Skin epidermis (tissue), 12 donors: ENCODE measurements around the gene KSR2.
"Not testable (repeated sequence)": the region's sequence is repeated elsewhere in the genome, so short reads cannot be mapped to it uniquely, and the experiment has no call there.

Experiments used
- H3K27ac ChIP-seq, 21 experiments: fragments of 200-600 bp; sonication (generic) in 11 of 21; one replicate each; pipeline ENCODE4 v1.5.0; 2020; ENCODE audit warnings: mild to moderate bottlenecking in 3 of 21, inconsistent platforms in 2 of 21, moderate library complexity in 2 of 21
- H3K4me3 ChIP-seq, 7 experiments: fragments of 200-600 bp; sonication (generic) in 2 of 7; one replicate each; pipeline ENCODE4 v1.5.0; 2020; ENCODE audit warnings: inconsistent platforms in 2 of 7, mild to moderate bottlenecking in 2 of 7, moderate library complexity in 1 of 7

Gene KSR2

GRCh38 chr12:117865505-117865904, 103.3 kb downstream of the KSR2 start:
- H3K4me3 ChIP-seq, result no peak overlapping the region

GRCh38 chr12:117863002-117863709, 105.6 kb downstream of the KSR2 start:
- Histone ChIP-seq H3K4me3 (no peak overlapping the region), H3K27ac (no peak overlapping the region)

More at GRCh38 chr12:117865505-117865904, 103.3 kb downstream of the KSR2 start:
- H3K27ac ChIP-seq, result no peak overlapping the region

GRCh38 chr12:117861691-117862090, 107.1 kb downstream of the KSR2 start:
- Histone ChIP-seq H3K4me3 (no peak overlapping the region), H3K27ac (no peak overlapping the region)

DNA sequence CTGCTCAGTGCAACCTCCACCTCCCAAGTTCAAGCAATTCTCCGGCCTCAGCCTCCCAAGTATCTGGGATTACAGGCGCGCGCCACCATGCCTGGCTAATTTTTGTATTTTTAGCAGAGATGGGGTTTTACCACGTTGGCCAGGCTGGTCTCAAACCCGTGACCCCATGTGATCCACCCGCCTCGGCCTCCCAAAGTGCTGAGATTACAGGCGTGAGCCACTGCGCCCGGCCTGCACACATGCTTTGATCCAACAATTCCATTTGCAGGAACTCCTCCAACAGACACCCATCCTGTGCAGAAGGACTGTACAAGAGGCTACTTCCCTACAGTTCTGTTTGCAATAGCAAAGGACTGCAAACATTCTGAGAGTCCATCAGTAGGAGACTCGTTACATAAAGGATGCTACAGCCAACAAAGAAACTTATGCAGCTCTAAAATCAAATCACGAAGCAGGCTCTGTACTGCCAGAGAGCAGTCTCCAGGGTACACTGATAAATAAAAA, 108.0 kb downstream of the KSR2 start:
- not testable (repeated sequence) for H3K4me3 ChIP-seq, H3K27ac ChIP-seq

GRCh38 chr12:117860111-117860510, 108.7 kb downstream of the KSR2 start:
- no peak overlapping the region for H3K27ac ChIP-seq
- no peak overlapping the region for H3K4me3 ChIP-seq

GRCh38 chr12:117857632-117858612, 110.9 kb downstream of the KSR2 start:
- no peak overlapping the region for H3K27ac ChIP-seq
- H3K4me3 ChIP-seq, result no peak overlapping the region

- not testable (repeated sequence) for H3K4me3 ChIP-seq
Observed at GRCh38 chr12:117857139-117857538, 111.7 kb downstream of the KSR2 start.

DNA sequence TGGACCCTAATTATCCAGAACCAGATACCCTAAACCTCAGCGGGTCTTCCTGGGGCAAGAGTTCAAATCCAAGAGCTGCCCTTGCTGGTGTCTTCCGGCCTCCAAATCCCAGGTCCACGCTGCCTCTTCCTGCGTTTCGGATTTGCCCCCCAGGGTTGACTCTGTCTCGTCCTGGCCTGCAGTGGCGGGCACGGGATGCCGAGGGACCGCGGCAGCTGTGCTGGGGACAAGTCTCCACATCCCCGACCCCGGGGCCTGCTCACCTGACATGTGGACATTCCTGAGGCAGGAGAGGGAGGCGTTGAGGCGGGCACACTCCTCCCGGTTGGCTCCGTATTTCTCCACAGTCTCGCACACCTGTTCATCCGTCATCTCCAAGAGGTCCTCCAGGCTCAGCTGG, 113.6 kb downstream of the KSR2 start:
- Histone ChIP-seq H3K4me3 (no peak overlapping the region), H3K27ac (no peak overlapping the region)

More at GRCh38 chr12:117857139-117857538, 111.7 kb downstream of the KSR2 start:
- not testable (repeated sequence) for H3K27ac ChIP-seq

DNA sequence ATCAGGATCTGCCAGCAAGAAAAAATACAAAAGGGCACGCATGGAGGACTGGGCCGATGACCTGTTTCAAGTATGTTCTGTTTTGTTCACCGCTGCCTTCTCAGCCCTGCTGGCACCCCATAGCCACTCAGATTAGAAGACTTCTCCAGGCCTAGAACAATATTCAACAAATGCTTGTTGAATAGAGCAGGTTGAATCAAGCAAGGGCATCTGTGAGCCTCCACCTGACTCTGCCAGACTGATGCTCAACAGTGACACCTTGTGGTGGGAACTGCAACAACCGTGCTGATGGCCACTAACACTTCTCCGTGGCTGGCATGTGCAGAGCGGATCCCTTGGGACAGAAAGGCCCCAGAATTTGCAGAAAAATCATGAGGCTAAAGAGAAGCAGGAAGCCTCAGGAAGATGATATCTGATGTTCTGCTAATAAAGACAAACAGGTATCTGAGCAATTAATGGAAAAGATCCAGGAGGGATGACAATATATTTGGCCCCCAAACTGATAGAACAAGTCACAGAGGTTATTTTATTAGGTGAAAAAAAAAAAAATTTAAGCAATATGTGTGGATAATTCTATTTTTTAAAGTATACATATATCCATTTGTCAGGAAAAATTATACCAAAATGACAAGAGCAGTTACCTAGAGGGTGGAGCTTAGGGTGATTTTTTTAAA, 114.3 kb downstream of the KSR2 start:
- Histone ChIP-seq H3K4me3 (no peak overlapping the region), H3K27ac (no peak overlapping the region)

GRCh38 chr12:117853600-117853999, 115.2 kb downstream of the KSR2 start:
- H3K27ac ChIP-seq, result no peak overlapping the region

DNA sequence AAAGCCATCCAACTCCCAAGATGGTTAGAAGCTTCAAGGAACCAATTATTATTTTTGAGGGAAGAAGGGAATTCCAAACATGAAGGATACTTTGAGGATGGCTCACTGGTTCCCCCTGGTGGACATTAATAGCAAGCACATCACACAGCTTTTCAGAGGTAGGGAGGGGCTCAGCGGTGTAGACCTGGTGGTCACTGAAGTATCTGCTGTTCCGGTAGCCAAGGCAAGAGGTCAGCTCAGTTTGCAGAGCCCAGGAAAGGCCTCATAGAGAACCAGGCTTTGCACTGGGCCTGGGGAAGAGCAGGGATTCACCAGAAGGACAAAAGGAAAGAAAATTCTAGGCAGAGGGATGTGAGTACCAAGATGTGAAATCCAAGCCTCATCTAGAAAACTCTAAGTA, 118.7 kb downstream of the KSR2 start:
- no peak overlapping the region for H3K27ac ChIP-seq
- H3K4me3 ChIP-seq, result no peak overlapping the region

More at GRCh38 chr12:117853600-117853999, 115.2 kb downstream of the KSR2 start:
- no peak overlapping the region for H3K4me3 ChIP-seq

DNA sequence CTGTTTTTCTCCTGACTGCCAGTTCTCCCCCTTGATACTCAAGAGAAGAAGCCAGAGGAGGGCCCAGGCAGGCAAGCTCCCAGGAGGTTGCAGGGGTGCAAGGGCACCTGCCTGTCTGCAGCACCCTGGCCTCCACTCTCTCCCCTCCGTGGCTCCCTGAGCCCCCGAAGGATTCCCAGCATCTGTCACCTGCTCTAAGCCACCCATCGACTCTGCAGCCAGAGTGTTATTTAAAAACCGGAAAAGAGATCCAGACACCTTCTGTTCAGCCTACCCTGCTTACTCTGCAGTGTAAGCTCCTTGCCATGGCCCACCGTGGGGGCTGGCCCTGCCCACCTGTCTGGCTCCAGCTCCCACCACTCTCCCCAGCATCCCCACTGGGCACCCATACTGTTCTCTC, 121.4 kb downstream of the KSR2 start:
- H3K4me3 ChIP-seq, result no peak overlapping the region
- H3K27ac ChIP-seq, result no peak overlapping the region

GRCh38 chr12:117845271-117845904, 123.4 kb downstream of the KSR2 start:
- Histone ChIP-seq H3K4me3 (no peak overlapping the region), H3K27ac (no peak overlapping the region)

- no peak overlapping the region for H3K4me3 ChIP-seq
Observed at GRCh38 chr12:117844114-117844830, 124.5 kb downstream of the KSR2 start.

DNA sequence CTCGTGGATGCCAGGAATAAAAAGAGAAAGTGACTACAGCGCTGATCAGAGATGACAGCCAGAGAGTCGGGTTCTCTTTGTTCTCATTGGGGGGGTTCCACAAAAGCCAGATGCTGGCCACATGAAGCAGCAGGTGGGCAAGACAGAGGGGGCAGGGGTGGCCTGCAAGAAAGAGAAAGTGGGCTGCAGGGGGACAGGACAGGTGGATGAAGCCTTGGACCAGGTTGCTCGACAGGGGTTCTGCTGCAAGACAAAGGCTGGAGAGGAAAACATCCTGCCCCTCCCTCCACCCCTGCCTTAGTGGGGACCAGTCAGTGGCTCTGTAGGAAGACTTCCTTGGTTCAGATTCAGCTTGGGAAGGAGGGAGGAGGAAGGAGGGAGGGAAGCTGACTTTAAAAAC, 126.2 kb downstream of the KSR2 start:
- H3K4me3 ChIP-seq, result no peak overlapping the region
- no peak overlapping the region for H3K27ac ChIP-seq

More at GRCh38 chr12:117844114-117844830, 124.5 kb downstream of the KSR2 start:
- H3K27ac ChIP-seq, result no peak overlapping the region

DNA sequence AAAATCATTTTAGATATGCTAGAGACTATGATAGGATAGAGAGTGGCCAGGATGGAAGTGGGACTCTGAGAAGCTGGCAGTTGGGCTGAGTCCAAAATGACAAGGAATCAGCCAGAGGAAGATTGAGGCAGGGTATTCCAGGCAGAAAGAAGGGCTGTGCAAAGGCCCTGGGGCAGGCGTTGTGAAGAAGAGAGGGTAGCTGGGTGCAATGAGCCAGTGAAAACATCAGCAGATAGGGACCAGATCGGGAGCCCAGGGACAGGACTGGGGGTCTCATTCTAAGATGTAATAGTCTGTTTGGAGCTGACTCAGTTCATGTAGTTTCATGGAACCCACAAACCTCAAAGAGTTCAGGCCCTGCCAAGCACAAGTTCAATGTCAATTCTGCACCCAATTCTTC, 126.6 kb downstream of the KSR2 start:
- H3K4me3 ChIP-seq, result no peak overlapping the region
- H3K27ac ChIP-seq, result no peak overlapping the region

GRCh38 chr12:117837737-117838050, 131.1 kb downstream of the KSR2 start:
- H3K4me3 ChIP-seq, result no peak overlapping the region
- no peak overlapping the region for H3K27ac ChIP-seq

DNA sequence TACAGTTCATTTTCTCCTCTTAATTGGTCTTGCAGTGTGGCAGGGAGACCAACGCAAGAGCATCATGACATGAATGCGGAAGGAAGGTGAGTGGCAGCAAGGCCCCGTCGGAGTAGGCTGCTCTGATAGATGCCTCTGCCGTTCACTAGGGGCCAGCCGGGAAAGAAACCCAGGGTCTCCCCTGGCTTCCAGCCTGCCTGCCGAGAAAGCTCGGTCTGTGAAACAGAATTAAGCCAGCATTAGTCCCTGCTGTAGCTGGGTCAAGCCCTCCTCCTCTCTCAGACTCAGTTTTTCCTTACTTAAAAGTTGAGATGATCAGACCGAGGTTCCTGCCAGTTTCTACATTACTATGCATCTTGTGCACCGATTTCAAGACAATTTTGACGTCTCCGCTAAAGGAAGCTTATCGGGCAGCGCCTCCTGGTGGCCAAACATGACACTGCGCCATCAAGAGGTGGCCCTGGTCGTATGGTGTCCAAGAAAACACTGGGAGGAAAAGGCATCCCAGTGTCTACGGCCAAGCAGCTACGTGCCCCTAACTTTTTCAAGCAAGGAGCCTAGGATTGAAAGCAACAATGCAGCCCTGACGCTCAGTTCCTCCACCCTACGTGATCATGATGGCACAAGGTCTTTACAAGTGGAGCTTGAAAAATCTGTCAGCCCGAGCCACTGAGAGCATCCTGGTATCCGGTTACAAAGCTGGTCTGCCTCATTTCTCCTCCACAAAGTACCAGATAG, 131.6 kb downstream of the KSR2 start:
- no peak overlapping the region for H3K4me3 ChIP-seq
- no peak overlapping the region for H3K27ac ChIP-seq
